Bronchial epithelial cell (primary cell): ENCODE results near the gene NLRC5. TPM values are rescaled to one million over a fixed set of nuclear protein-coding genes. Genes with fewer than 3 reads are reported as not detected.
A peak's percentile ranks its signal among the peaks of the same experiment; 100 is the strongest.

ENCODE experiments used
- DNase-seq: peaks from one replicate; pipeline ENCODE4 v3.0.0-alpha.2; 2010; ENCODE audit warnings: low read depth
- FAIRE-seq: peaks from 2 replicates; lab custom pipeline; 2011; peaks lifted over from hg19 to GRCh38; lab: Jason Lieb, UNC
- H3K27me3 ChIP-seq: 2 replicates; pipeline ENCODE4 v1.5.1; 2011; ENCODE audit warnings: low read length; ENCODE audit not compliant: control insufficient read depth, insufficient read depth
- H3K36me3 ChIP-seq: 2 replicates; pipeline ENCODE4 v1.5.1; 2011; ENCODE audit warnings: low read length; ENCODE audit not compliant: control insufficient read depth, insufficient read depth
- H3K4me3 ChIP-seq: 2 replicates; pipeline ENCODE4 v1.5.1; 2011; ENCODE audit warnings: mild to moderate bottlenecking, low read depth, low read length, control low read depth
- total RNA-seq: library from RNA; depleted of rRNA; stranded (reverse); fragments of >200 nt; gene quantifications from 2 replicates; pipeline ENCODE4 v1.2.1, GENCODE V29; 2014
- TF ChIP-seq, protein P1 (sequence below): IDR thresholded peaks from 2 replicates; pipeline ENCODE4 v1.5.1; 2011; ENCODE audit warnings: mild to moderate bottlenecking, moderate library complexity, low read length, control low read depth, inconsistent platforms; ENCODE audit not compliant: insufficient read depth, severe bottlenecking

NLRC5 gene
- total RNA-seq, 1 donor from 2014 or later: 2.1 TPM

DNA sequence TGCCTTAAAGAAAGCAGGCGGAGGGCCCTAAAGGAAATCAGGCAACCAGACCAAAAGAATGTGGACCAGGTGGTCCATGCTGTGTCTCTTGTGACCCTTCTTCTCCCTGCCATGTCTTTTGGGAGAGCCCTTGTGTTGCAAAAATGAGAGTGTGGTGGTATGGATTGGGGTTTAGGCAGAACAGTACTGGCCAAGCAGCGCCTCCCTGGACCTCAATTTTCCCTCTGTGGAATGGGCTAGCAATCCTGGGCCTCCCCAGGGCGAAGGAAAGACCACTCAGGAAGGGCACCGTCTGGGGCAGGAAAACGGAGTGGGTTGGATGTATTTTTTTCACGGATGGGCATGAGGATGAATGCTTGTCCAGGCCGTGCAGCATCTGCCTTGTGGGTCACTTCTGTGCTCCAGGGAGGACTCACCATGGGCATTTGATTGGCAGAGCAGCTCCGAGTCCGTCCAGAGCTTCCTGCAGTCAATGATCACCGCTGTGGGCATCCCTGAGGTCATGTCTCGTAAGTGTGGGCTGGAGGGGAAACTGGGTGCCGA lies 7.6 kb upstream of the NLRC5 start:
- Histone ChIP-seq H3K36me3 (no peaks in the 10 kb centered on the region), H3K4me3 (no peak overlapping the region), H3K27me3 (peaks cover 2% of the 10 kb centered on the region)
- TF ChIP-seq, protein P1, sequence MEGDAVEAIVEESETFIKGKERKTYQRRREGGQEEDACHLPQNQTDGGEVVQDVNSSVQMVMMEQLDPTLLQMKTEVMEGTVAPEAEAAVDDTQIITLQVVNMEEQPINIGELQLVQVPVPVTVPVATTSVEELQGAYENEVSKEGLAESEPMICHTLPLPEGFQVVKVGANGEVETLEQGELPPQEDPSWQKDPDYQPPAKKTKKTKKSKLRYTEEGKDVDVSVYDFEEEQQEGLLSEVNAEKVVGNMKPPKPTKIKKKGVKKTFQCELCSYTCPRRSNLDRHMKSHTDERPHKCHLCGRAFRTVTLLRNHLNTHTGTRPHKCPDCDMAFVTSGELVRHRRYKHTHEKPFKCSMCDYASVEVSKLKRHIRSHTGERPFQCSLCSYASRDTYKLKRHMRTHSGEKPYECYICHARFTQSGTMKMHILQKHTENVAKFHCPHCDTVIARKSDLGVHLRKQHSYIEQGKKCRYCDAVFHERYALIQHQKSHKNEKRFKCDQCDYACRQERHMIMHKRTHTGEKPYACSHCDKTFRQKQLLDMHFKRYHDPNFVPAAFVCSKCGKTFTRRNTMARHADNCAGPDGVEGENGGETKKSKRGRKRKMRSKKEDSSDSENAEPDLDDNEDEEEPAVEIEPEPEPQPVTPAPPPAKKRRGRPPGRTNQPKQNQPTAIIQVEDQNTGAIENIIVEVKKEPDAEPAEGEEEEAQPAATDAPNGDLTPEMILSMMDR: no peak
- no peak for FAIRE-seq
- no peak for DNase-seq

- TF ChIP-seq, protein P1: no peak
- H3K27me3 ChIP-seq: peaks cover 2% of the 10 kb centered on the region
- no peak for DNase-seq
- no peaks in the 10 kb centered on the region for H3K36me3 ChIP-seq
- no peak for FAIRE-seq
- H3K4me3 ChIP-seq: no peak overlapping the region
Measured at GRCh38 chr16:56982695-56983094, 6.7 kb upstream of the NLRC5 start.

DNA sequence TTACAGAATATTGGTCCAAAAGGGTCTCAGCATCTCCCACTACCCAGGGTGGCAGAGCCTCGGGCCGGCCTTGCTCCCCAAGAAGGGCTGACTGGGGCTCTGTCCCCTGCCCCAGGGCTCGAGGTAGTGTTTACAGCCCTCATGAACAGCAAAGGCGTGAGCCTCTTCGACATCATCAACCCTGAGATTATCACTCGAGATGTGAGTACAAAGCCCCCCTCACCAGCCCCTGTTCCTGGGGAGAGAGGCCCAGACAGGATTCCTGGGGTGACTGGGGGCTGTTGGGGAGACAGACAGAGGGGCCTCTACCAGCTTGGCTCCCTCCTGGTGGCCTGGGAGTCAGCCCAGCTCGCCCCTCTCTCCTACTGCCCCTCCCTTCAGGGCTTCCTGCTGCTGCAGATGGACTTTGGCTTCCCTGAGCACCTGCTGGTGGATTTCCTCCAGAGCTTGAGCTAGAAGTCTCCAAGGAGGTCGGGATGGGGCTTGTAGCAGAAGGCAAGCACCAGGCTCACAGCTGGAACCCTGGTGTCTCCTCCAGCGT lies 6.1 kb upstream of the NLRC5 start:
- DNase-seq (no peak), FAIRE-seq (no peak)
- H3K27me3 ChIP-seq: peaks cover 2% of the 10 kb centered on the region
- H3K36me3 ChIP-seq: no peaks in the 10 kb centered on the region
- no peak overlapping the region for H3K4me3 ChIP-seq
- TF ChIP-seq, protein P1: no peak

- H3K36me3 ChIP-seq: no peaks in the 10 kb centered on the region
- TF ChIP-seq, protein P1: no peak
- no peak overlapping the region for H3K4me3 ChIP-seq
- FAIRE-seq (no peak), DNase-seq (peak; percentile 29)
- H3K27me3 ChIP-seq: peaks cover 2% of the 10 kb centered on the region
Measured at GRCh38 chr16:56984639-56985038, 4.7 kb upstream of the NLRC5 start.

- DNase-seq (peak; percentile 80), FAIRE-seq (no peak)
- Histone ChIP-seq H3K27me3 (peaks cover 2% of the 10 kb centered on the region), H3K4me3 (no peak overlapping the region), H3K36me3 (no peaks in the 10 kb centered on the region)
- TF ChIP-seq, protein P1: no peak
Measured at GRCh38 chr16:56985288-56985961, 3.9 kb upstream of the NLRC5 start.

DNA sequence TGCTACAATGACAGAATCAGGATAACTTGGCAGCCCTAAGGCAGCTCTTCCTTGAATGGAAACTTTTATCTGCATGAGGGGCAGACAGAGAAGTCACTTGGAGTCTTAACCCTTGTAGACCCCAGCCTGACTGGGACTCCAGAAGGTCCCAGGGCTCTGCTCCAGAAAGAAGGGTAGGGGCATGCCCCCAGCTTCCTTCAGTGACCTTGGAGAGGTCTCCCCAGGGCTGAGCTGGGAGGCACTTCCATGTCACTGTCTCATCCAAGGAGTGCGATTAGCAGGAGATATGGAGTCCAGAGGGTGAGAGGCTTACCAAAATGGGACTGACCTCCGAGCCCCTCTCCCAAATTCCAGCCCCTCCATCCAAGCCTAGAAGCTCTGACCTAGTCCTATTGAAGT lies 3.4 kb upstream of the NLRC5 start:
- TF ChIP-seq, protein P1: no peak
- FAIRE-seq (no peak), DNase-seq (no peak)
- H3K27me3 ChIP-seq: peaks cover 2% of the 10 kb centered on the region
- no peak overlapping the region for H3K4me3 ChIP-seq
- H3K36me3 ChIP-seq: no peaks in the 10 kb centered on the region
